Breast epithelium (tissue), 4 donors: Measurements from ENCODE around the gene EFNB2. TPM values are rescaled to one million over a fixed set of nuclear protein-coding genes. Genes with fewer than 3 reads are reported as not detected.

ENCODE experiments used
- DNase-seq, 2 donors: peaks; one replicate each; pipeline ENCODE4 v3.0.0-alpha.2; 2019; ENCODE audit warnings: low spot score in 2 of 2
- H3K27ac ChIP-seq, 2 donors: fragments of 200-600 bp; sonication (generic) in 1 of 2; one replicate each; pipeline ENCODE4 v1.5.1; 2016 to 2019; ENCODE audit warnings: mild to moderate bottlenecking in 1 of 2
- H3K27me3 ChIP-seq, 2 donors: fragments of 200-600 bp; sonication (generic) in 1 of 2; one replicate each; pipeline versions ENCODE4 v1.5.1 to v1.6.0; 2017 to 2019; ENCODE audit warnings: control low read depth in 1 of 2, mild to moderate bottlenecking in 1 of 2
- H3K36me3 ChIP-seq: fragments of 200-600 bp; one replicate; pipeline ENCODE4 v1.5.1; 2019
- H3K4me1 ChIP-seq, 2 donors: fragments of 200-600 bp; sonication (generic); one replicate each; pipeline ENCODE4 v1.5.1; 2016 to 2019; ENCODE audit warnings: control low read depth in 1 of 2
- H3K4me3 ChIP-seq, 3 donors: fragments of 200-600 bp; sonication (generic); 1 replicate in 2 of 3; 2 replicates in 1 of 3; pipeline ENCODE4 v1.5.1; 2016 to 2019; ENCODE audit warnings: mild to moderate bottlenecking in 3 of 3, moderate library complexity in 2 of 3
- H3K9me3 ChIP-seq, 2 donors: fragments of 200-600 bp; sonication (generic) in 1 of 2; one replicate each; pipeline ENCODE4 v1.5.1; 2016 to 2019; ENCODE audit warnings: control low read depth in 1 of 2
- POLR2A ChIP-seq: fragments of 450-650 bp; IDR thresholded peaks from one replicate; pipeline ENCODE4 v1.6.1; 2016; ENCODE audit warnings: antibody characterized with exemption, mild to moderate bottlenecking, moderate library complexity
- POLR2AphosphoS5 ChIP-seq, 3 donors: sonication (generic); formaldehyde crosslinking; IDR thresholded peaks; one replicate each; pipeline ENCODE4 v1.6.1; 2017; ENCODE audit warnings: antibody characterized with exemption in 3 of 3
- intact Hi-C: fragments of 100-400 bp; cut with DNase I; formaldehyde crosslinking; loops from one replicate; pipeline ENCODE4 v1.15.1; 2023; ENCODE audit warnings: low total_unique reads
- total RNA-seq, 3 donors: library from RNA; depleted of rRNA; stranded (reverse); fragments of >200 nt; gene quantifications; one replicate each; pipeline ENCODE4 v1.1.0, GENCODE V29; 2016
- TF ChIP-seq, protein P1 (sequence below), 3 donors: fragments of 450-650 bp; IDR thresholded peaks; one replicate each; pipeline ENCODE4 v1.5.1; 2016 to 2017; ENCODE audit warnings: antibody characterized with exemption in 3 of 3, mild to moderate bottlenecking in 3 of 3, moderate library complexity in 3 of 3

Gene EFNB2
- total RNA-seq, 3 donors from 2014 or later: 9.4 to 15.7 (median 15.2) TPM

DNA sequence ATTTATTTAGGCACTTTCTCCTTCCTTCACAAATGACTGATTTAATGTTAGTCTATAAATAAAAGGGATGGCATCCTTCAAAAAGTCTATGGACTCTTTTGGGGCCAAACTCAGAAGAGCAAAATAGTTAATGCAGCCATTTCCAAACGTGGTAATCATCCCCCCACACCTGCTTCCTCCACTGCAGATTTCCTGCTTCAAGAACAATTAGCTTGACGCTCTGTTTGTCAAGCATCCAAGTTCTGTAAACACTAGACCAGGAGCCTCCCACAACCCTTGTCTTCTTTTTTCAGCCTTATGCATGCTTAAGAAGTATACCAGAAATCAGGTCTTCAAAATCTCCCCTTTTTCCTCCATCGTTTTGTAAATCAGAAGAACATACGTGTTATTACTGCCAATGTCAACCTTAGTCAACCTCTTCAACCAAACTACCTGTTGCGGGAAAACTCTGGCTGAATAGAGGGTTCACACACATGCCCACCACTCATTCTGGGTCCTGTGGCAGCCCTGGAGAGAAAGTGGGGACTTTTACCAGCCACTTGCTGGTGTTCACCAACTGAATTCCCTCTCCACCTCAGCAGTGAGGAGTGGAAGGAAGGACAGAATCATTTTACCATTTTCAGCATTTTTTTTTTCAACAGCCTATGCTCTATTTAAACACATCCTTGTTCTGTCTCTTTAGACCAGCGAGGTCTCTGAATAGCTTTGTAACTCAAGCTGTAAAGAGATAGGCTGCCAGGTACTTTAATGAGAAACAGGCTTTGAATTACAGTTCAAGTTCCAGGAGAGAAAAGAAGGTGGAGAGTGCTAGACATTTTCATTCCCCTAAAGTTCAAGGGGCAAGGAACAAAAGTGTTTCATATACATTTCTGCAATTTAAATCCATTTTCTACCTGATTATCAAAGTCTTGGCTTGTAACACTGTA is 39.1 kb downstream of the EFNB2 start:
- no peaks in the 10 kb centered on the region for H3K27me3 ChIP-seq
- H3K36me3 ChIP-seq: no peaks in the 10 kb centered on the region
- no peak overlapping the region for H3K4me3 ChIP-seq
- peak overlapping the region; percentile 30 to 68 for H3K27ac ChIP-seq
- H3K9me3 ChIP-seq: no peaks in the 10 kb centered on the region
- no peaks in the 10 kb centered on the region for H3K4me1 ChIP-seq
- no peak for DNase-seq
- TF ChIP-seq POLR2A (no peak), POLR2AphosphoS5 (IDR thresholded peaks at IDR 0.05) (peak in 1 of 3 donors; percentile 30)
- intact Hi-C loops: no loop called here

DNA sequence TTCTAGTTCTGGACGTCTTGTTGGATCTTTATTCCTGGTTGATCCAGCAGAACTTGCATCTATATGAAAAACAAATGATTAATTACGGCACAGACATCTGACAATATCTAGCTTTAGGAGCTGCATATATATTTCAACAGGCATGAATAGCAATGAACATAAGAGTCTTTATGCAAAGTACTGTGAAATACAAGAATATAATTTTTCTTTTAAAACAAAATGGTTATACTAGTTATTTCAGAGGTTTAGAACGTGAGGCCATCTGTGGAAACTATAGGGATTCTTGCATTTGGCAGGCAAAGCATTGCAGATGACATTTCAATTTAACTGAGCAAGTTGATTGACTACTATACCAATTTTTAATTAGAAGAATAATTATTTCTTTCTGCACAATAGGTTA is 40.5 kb downstream of the EFNB2 start:
- H3K36me3 ChIP-seq: no peaks in the 10 kb centered on the region
- no peak for DNase-seq
- no peak overlapping the region for H3K4me3 ChIP-seq
- intact Hi-C loops: no loop called here
- H3K27me3 ChIP-seq: no peaks in the 10 kb centered on the region
- no peaks in the 10 kb centered on the region for H3K4me1 ChIP-seq
- no peaks in the 10 kb centered on the region for H3K9me3 ChIP-seq
- H3K27ac ChIP-seq: no peak overlapping the region
- no peak for TF ChIP-seq POLR2A
- TF ChIP-seq, protein P1, sequence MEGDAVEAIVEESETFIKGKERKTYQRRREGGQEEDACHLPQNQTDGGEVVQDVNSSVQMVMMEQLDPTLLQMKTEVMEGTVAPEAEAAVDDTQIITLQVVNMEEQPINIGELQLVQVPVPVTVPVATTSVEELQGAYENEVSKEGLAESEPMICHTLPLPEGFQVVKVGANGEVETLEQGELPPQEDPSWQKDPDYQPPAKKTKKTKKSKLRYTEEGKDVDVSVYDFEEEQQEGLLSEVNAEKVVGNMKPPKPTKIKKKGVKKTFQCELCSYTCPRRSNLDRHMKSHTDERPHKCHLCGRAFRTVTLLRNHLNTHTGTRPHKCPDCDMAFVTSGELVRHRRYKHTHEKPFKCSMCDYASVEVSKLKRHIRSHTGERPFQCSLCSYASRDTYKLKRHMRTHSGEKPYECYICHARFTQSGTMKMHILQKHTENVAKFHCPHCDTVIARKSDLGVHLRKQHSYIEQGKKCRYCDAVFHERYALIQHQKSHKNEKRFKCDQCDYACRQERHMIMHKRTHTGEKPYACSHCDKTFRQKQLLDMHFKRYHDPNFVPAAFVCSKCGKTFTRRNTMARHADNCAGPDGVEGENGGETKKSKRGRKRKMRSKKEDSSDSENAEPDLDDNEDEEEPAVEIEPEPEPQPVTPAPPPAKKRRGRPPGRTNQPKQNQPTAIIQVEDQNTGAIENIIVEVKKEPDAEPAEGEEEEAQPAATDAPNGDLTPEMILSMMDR (IDR thresholded peaks at IDR 0.05): no peak
- no peak for TF ChIP-seq POLR2AphosphoS5 (IDR thresholded peaks at IDR 0.05)

DNA sequence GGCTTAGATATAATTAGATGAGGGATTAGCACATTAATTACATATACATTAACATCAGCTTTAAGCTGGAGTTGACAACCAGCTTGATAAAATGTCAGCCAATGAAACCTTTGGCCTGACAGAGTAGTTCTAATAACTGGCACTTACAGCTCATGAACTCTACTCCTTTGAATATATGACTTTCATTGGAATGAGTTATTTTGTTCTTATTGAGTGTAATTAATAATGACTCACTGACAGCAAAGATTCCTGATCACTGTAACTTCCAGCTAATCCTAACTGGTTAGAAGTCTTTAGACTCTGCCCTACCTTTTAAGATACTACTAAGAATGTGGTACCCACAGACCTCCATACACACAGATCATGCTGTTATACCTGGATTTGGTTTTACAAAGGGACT is 41.0 kb downstream of the EFNB2 start:
- Histone ChIP-seq H3K9me3 (no peaks in the 10 kb centered on the region), H3K4me3 (no peak overlapping the region), H3K36me3 (no peaks in the 10 kb centered on the region), H3K27ac (no peak overlapping the region), H3K4me1 (no peaks in the 10 kb centered on the region), H3K27me3 (no peaks in the 10 kb centered on the region)
- no peak for DNase-seq
- intact Hi-C loops: no loop called here
- TF ChIP-seq POLR2AphosphoS5 (IDR thresholded peaks at IDR 0.05): no peak

DNA sequence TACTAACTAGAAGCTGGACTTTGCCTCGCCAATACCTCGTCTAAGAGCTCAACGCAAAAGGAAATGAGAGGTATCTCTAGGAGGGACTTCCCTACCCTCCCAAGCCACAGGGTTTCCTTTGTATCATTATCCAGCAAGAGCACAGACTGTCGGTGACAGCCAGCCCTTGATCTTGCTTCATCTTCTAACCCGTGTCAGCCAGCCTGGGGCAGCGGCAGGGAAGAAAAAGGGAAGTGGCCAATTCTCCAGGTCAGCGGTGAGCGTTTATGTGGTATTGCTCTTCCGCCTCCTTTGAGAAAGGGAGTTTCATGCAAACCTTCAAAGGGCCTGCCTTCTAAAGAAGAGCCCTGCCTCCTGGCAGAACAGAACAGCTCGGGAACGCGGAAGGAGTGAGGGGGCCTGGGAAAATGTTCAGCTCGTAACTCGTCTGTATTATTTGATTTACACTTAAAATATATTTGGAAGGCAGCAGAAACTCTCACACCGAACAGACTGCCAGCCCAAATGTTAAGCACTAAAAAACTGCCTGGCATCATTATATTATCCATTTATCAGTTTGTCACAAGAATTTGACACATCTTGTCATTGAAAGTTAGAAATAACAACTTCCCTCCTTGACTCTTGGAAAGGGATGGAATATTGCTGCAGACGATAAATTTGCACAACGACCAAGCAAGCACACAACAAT is 41.8 kb downstream of the EFNB2 start:
- no peak for DNase-seq
- Histone ChIP-seq H3K4me3 (no peak overlapping the region), H3K4me1 (no peaks in the 10 kb centered on the region)

DNA sequence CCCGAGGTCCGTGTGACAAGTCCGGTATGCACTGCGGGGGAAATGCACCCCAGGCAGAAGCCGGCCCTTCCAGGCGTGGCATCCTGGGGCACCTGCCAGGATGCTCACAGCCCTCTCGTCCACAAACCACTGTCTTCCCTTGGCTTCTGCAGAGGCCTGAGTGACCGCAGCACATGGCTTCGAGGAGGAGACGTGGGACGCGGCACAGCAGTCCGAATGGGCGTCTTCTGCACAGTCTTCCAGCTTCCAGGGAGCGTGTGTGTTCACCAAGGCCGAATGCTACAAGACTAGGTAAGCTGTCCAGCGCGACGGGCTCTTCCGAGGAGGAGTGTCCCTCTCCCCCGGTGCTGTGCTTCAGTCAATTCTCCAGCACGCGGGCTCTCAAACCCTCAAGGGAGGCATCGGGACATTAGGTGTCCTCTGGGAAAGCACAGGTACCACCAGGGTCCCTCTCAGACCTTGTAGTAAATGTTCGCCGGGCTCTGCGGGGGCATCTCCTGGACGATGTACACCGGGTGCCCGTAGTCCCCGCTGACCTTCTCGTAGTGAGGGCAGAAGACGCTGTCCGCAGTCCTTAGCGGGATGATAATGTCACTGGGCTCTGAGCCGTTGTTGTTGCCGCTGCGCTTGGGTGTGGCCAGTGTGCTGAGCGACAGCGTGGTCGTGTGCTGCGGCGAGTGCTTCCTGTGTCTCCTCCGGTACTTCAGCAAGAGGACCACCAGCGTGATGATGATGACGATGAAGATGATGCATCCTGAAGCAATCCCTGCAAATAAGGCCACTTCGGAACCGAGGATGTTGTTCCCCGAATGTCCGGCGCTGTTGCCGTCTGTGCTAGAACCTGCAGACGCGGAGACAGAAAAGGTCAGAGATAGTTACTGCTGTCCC is 42.6 kb downstream of the EFNB2 start:
- H3K4me1 ChIP-seq: no peaks in the 10 kb centered on the region
- no peaks in the 10 kb centered on the region for H3K9me3 ChIP-seq
- intact Hi-C loops: no loop called here
- H3K27me3 ChIP-seq: no peaks in the 10 kb centered on the region
- no peaks in the 10 kb centered on the region for H3K36me3 ChIP-seq
- DNase-seq: no peak
- H3K4me3 ChIP-seq: no peak overlapping the region
- TF ChIP-seq POLR2AphosphoS5 (IDR thresholded peaks at IDR 0.05): no peak
- TF ChIP-seq POLR2A: no peak
- TF ChIP-seq, protein P1 (IDR thresholded peaks at IDR 0.05): no peak
- no peak overlapping the region for H3K27ac ChIP-seq

More for the DNA sequence above, 41.8 kb downstream of the EFNB2 start:
- Histone ChIP-seq H3K9me3 (no peaks in the 10 kb centered on the region), H3K36me3 (no peaks in the 10 kb centered on the region), H3K27ac (no peak overlapping the region), H3K27me3 (no peaks in the 10 kb centered on the region)
- TF ChIP-seq POLR2A (no peak), POLR2AphosphoS5 (IDR thresholded peaks at IDR 0.05) (no peak)
- TF ChIP-seq, protein P1 (IDR thresholded peaks at IDR 0.05): no peak
- intact Hi-C loops: no loop called here
